Measurements from ENCODE around the gene HHAT. TPM values are rescaled to one million over a fixed set of nuclear protein-coding genes. Genes with fewer than 3 reads are reported as not detected.
A peak's percentile ranks its signal among the peaks of the same experiment; 100 is the strongest.

Gene HHAT
- polyA plus RNA-seq, 1 donor (not counting 4 experiments of a cell fraction or from before 2014, with no cell fraction given) = 3.8 TPM

GRCh38 chr1:210398466-210398865 is 69.8 kb downstream of the HHAT start:
- H3K27me3 ChIP-seq (ENCODE audit: control insufficient read depth, extremely low read depth, insufficient read depth, low read length) = peaks cover 11% of the 10 kb centered on the region
- FAIRE-seq = no peak
- H3K79me2 ChIP-seq (ENCODE audit: control insufficient read depth, insufficient read depth, low read length) = no peaks in the 10 kb centered on the region

GRCh38 chr1:210400043-210400840 is 71.5 kb downstream of the HHAT start:
- Histone ChIP-seq H3K27me3 (ENCODE audit: control insufficient read depth, extremely low read depth, insufficient read depth, low read length) (peaks cover 11% of the 10 kb centered on the region), H3K4me3 (ENCODE audit: control insufficient read depth in 2 of 3, extremely low read depth in 1 of 3, insufficient read depth in 2 of 3, low read depth in 1 of 3, low read length in 3 of 3) (no peak overlapping the region), H4K20me1 (ENCODE audit: control insufficient read depth, extremely low read depth, insufficient read depth, low read length) (no peaks in the 10 kb centered on the region), H3K79me2 (ENCODE audit: control insufficient read depth, insufficient read depth, low read length) (no peaks in the 10 kb centered on the region), H3K9me1 (ENCODE audit: control insufficient read depth, extremely low read depth, insufficient read depth, low read length) (no peaks in the 10 kb centered on the region), H2AFZ (ENCODE audit: control insufficient read depth, low read length) (no peak overlapping the region), H3K4me1 (ENCODE audit: control insufficient read depth, extremely low read depth, insufficient read depth, low read length) (peaks cover 12% of the 10 kb centered on the region), H3K27ac (ENCODE audit: control insufficient read depth, insufficient read depth, low read length) (no peak overlapping the region), H3K9me3 (ENCODE audit: control insufficient read depth, low read depth, low read length) (no peaks in the 10 kb centered on the region), H3K9ac (ENCODE audit: control insufficient read depth, extremely low read depth, insufficient read depth, low read length) (no peak overlapping the region), H3K4me2 (ENCODE audit: control insufficient read depth, extremely low read depth, insufficient read depth, low read depth, low read length) (no peak overlapping the region), H3K36me3 (ENCODE audit: control insufficient read depth in 2 of 2, extremely low read depth in 1 of 2, insufficient read depth in 2 of 2, low read length in 2 of 2) (no peaks in the 10 kb centered on the region)
- peak; percentile 97 for FAIRE-seq
- dilution Hi-C loops (cut with MboI; ENCODE audit: extremely low pct_ligation_motif_present, low sequenced_read_pairs) = loop anchor here (25.0 kb wide), 1 partner anchor 737 kb away; the partner anchor contains the start of gene KCNH1
- DNase-seq (ENCODE audit: low read depth, low spot score) = peak; percentile 32
- TF ChIP-seq EZH2 (IDR thresholded peaks at IDR 0.05; ENCODE audit: low read length) = no peak
- TF ChIP-seq CTCF (optimal IDR thresholded peaks at IDR 0.05 in 1 of 3, IDR thresholded peaks at IDR 0.05 in 1 of 3, conservative IDR thresholded peaks at IDR 0.05 in 1 of 3; ENCODE audit: extremely low read depth in 1 of 3, insufficient read depth in 2 of 3, low read length in 3 of 3) = peak; percentile 88 to 97 (median 91)

More at GRCh38 chr1:210398466-210398865, 69.8 kb downstream of the HHAT start:
- H3K9ac ChIP-seq (ENCODE audit: control insufficient read depth, extremely low read depth, insufficient read depth, low read length) = no peak overlapping the region
- no peak for DNase-seq (ENCODE audit: low read depth, low spot score)
- no peak overlapping the region for H3K4me3 ChIP-seq (ENCODE audit: control insufficient read depth in 2 of 3, extremely low read depth in 1 of 3, insufficient read depth in 2 of 3, low read depth in 1 of 3, low read length in 3 of 3)
- dilution Hi-C loops (cut with MboI; ENCODE audit: extremely low pct_ligation_motif_present, low sequenced_read_pairs) = no loop called here
- H2AFZ ChIP-seq (ENCODE audit: control insufficient read depth, low read length) = no peak overlapping the region
- H3K36me3 ChIP-seq (ENCODE audit: control insufficient read depth in 2 of 2, extremely low read depth in 1 of 2, insufficient read depth in 2 of 2, low read length in 2 of 2) = no peaks in the 10 kb centered on the region
- H4K20me1 ChIP-seq (ENCODE audit: control insufficient read depth, extremely low read depth, insufficient read depth, low read length) = no peaks in the 10 kb centered on the region
- peaks cover 21% of the 10 kb centered on the region for H3K4me1 ChIP-seq (ENCODE audit: control insufficient read depth, extremely low read depth, insufficient read depth, low read length)
- H3K27ac ChIP-seq (ENCODE audit: control insufficient read depth, insufficient read depth, low read length) = no peak overlapping the region
- H3K4me2 ChIP-seq (ENCODE audit: control insufficient read depth, extremely low read depth, insufficient read depth, low read depth, low read length) = no peak overlapping the region
- H3K9me3 ChIP-seq (ENCODE audit: control insufficient read depth, low read depth, low read length) = no peaks in the 10 kb centered on the region
- H3K9me1 ChIP-seq (ENCODE audit: control insufficient read depth, extremely low read depth, insufficient read depth, low read length) = no peaks in the 10 kb centered on the region
- no peak for TF ChIP-seq CTCF (optimal IDR thresholded peaks at IDR 0.05 in 1 of 3, IDR thresholded peaks at IDR 0.05 in 1 of 3, conservative IDR thresholded peaks at IDR 0.05 in 1 of 3; ENCODE audit: extremely low read depth in 1 of 3, insufficient read depth in 2 of 3, low read length in 3 of 3)
